NCI-H2196 (cell line): Measurements from ENCODE around the gene E2F6.

Experiments used
- DNase-seq: peaks from one replicate; lab custom pipeline; 2025; ENCODE audit not compliant: unreplicated experiment; lab: John Stamatoyannopoulos, UW

The E2F6 gene

GRCh38 chr2:11396021-11396420 is 69.9 kb downstream of the E2F6 start:
- no peak for DNase-seq

GRCh38 chr2:11395389-11395788 is 70.6 kb downstream of the E2F6 start:
- DNase-seq, result no peak
